Mesodermal cell (in vitro differentiated cells): ENCODE measurements around the gene VPS72.

Experiments
- H3K27ac ChIP-seq: 2 replicates; pipeline ENCODE4 v1.7.0; 2013; ENCODE audit warnings: mild to moderate bottlenecking, low read depth, low read length, moderate library complexity; ENCODE audit not compliant: severe bottlenecking
- H3K36me3 ChIP-seq: 2 replicates; pipeline ENCODE4 v1.7.1; 2013; ENCODE audit warnings: mild to moderate bottlenecking, low read length, moderate library complexity; ENCODE audit not compliant: control insufficient read depth, insufficient read depth
- H3K4me1 ChIP-seq: one replicate; pipeline ENCODE4 v1.7.1; 2013; ENCODE audit warnings: mild to moderate bottlenecking, low read length; ENCODE audit not compliant: insufficient read depth, control insufficient read depth, poor library complexity, severe bottlenecking
- H3K4me3 ChIP-seq: 2 replicates; pipeline ENCODE4 v1.7.0; 2013; ENCODE audit warnings: low read length, control low read depth, mild to moderate bottlenecking; ENCODE audit not compliant: insufficient read depth, poor library complexity, severe bottlenecking; ENCODE audit errors: extremely low read depth
- H3K9me3 ChIP-seq: 2 replicates; pipeline ENCODE4 v1.7.1; 2013; ENCODE audit warnings: mild to moderate bottlenecking, low read length, moderate library complexity; ENCODE audit not compliant: control insufficient read depth
- WGBS, 2 experiments: methylation state at CpG; one replicate each; pipeline ENCODE4 v1.1.5; 2013; ENCODE audit warnings: missing lambda C conversion rate in 2 of 2; ENCODE audit not compliant: insufficient coverage in 2 of 2; 5-methylcytosine and 5-hydroxymethylcytosine counted together

VPS72 gene

GRCh38 chr1:151132335-151133017 is 57.5 kb downstream of the VPS72 start:
- Histone ChIP-seq H3K27ac (no peak overlapping the region), H3K4me1 (peaks cover 10% of the 10 kb centered on the region), H3K9me3 (no peaks in the 10 kb centered on the region), H3K4me3 (no peak overlapping the region), H3K36me3 (peaks cover 22% of the 10 kb centered on the region)
- WGBS, 2 experiments = 79 to 81% methylated on average over 42 to 69 of the region's 74 CpGs

- Histone ChIP-seq H3K36me3 (peaks cover 19% of the 10 kb centered on the region), H3K9me3 (no peaks in the 10 kb centered on the region), H3K4me3 (no peak overlapping the region), H3K27ac (no peak overlapping the region), H3K4me1 (peaks cover 10% of the 10 kb centered on the region)
- WGBS, 2 experiments = 42 to 52% methylated on average over 33 to 34 of the region's 39 CpGs
Measured at GRCh38 chr1:151131701-151132334, 58.2 kb downstream of the VPS72 start.

DNA sequence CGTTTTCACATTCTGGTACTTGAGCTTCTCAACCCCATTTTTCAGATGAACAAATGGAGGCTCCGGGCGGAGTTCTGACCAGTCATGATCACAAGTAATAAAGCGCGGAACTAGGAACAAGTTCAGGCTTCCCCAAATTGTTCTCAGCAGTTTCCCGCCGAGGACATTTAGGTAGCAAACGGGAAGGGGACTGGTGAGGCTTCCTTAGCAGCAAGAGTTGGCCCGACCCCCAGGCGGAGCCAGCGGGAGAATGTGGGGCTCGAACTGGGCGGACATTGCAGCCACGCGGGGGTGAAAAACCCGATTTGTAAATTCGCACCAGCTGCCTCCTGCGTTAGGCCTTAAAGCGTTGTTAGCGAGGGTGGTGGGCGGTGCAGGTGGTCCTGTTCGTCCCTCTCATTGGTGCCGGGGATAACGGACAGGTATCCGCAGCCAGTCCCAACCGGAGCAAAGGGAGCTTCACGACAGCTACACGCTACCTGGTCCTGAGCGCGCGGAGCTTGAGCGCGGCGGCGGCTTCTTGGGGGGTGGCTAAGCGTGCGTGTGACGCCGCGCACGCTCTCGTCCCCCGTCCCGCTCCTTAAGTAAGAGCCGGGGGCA is 58.9 kb downstream of the VPS72 start:
- H3K4me3 ChIP-seq = no peak overlapping the region

DNA sequence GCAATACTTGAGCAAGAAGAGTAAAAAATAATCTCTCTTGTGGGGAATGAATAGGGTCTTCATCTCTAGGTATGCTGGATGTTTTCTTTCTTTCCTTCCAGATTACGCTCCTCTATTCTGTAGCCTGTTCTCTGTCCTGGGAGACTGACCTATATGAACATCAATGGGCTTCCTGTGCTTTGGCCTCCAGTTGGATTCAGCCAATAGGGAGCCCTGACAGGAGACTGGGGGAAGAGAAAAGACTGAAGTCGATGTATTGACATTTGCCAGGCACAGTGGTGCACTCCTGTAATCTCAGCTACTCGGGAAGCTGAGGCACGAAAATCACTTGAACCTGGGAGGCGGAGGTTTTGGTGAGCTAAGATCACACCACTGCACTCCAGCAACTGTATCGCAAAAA is 61.2 kb downstream of the VPS72 start:
- Histone ChIP-seq H3K9me3 (no peaks in the 10 kb centered on the region), H3K27ac (peak overlapping the region; percentile 25), H3K36me3 (peaks cover 4% of the 10 kb centered on the region), H3K4me3 (no peak overlapping the region), H3K4me1 (peaks cover 10% of the 10 kb centered on the region)
- 64 to 69% methylated on average over 4 to 5 of the region's 6 CpGs for WGBS, 2 experiments

More for the DNA sequence above, 58.9 kb downstream of the VPS72 start:
- WGBS, 2 experiments = 30 to 39% methylated on average over 34 to 43 of the region's 45 CpGs
- peaks cover 14% of the 10 kb centered on the region for H3K36me3 ChIP-seq
- no peak overlapping the region for H3K27ac ChIP-seq
- H3K4me1 ChIP-seq = peaks cover 10% of the 10 kb centered on the region
- no peaks in the 10 kb centered on the region for H3K9me3 ChIP-seq
